GM21576 (cell line): ENCODE measurements around the gene GLCCI1.
"Not testable (repeated sequence)": the region's sequence is repeated elsewhere in the genome, so short reads cannot be mapped to it uniquely, and the experiment has no call there.

ENCODE experiments used
- ATAC-seq: cut with Tn5 transposase; IDR thresholded peaks from one replicate; pipeline ENCODE4 v1.9.1; 2021; ENCODE audit warnings: mild to moderate bottlenecking, moderate library complexity; ENCODE audit not compliant: unreplicated experiment

The GLCCI1 gene

GRCh38 chr7:8042796-8043535 is 74.4 kb downstream of the GLCCI1 start:
- no peak for ATAC-seq

GRCh38 chr7:8044761-8045430 is 76.3 kb downstream of the GLCCI1 start:
- ATAC-seq, result no peak

GRCh38 chr7:8048067-8048466 is 79.5 kb downstream of the GLCCI1 start:
- not testable (repeated sequence) for ATAC-seq

GRCh38 chr7:8051373-8051772 is 82.8 kb downstream of the GLCCI1 start:
- ATAC-seq, result no peak

- no peak for ATAC-seq
These were observed 83.4 kb downstream of the GLCCI1 start for GRCh38 chr7:8051998-8052397.

- no peak for ATAC-seq
These were observed 84.2 kb downstream of the GLCCI1 start for GRCh38 chr7:8052824-8053223.

GRCh38 chr7:8056439-8056838 is 87.8 kb downstream of the GLCCI1 start:
- ATAC-seq, result no peak

GRCh38 chr7:8057566-8057965 is 89.0 kb downstream of the GLCCI1 start:
- ATAC-seq, result no peak

GRCh38 chr7:8058322-8058721 is 89.7 kb downstream of the GLCCI1 start:
- no peak for ATAC-seq

GRCh38 chr7:8058852-8059251 is 90.3 kb downstream of the GLCCI1 start:
- no peak for ATAC-seq

- no peak for ATAC-seq
These were observed 91.6 kb downstream of the GLCCI1 start for GRCh38 chr7:8060241-8060640.

- ATAC-seq, result not testable (repeated sequence)
These were observed 94.7 kb downstream of the GLCCI1 start for GRCh38 chr7:8063300-8063699.

GRCh38 chr7:8063706-8064297 is 95.2 kb downstream of the GLCCI1 start:
- ATAC-seq, result no peak

- ATAC-seq, result no peak
These were observed 96.2 kb downstream of the GLCCI1 start for GRCh38 chr7:8064828-8065227.

- ATAC-seq, result no peak
These were observed 96.8 kb downstream of the GLCCI1 start for GRCh38 chr7:8065356-8065813.

- ATAC-seq, result no peak
These were observed 100.5 kb downstream of the GLCCI1 start for GRCh38 chr7:8068892-8069686.

- ATAC-seq, result no peak
These were observed 102.0 kb downstream of the GLCCI1 start for GRCh38 chr7:8070451-8071180.

- ATAC-seq, result no peak
These were observed 109.8 kb downstream of the GLCCI1 start for GRCh38 chr7:8078418-8078817.

GRCh38 chr7:8082762-8083161 is 114.2 kb downstream of the GLCCI1 start:
- no peak for ATAC-seq

- ATAC-seq, result no peak
These were observed 116.2 kb downstream of the GLCCI1 start for GRCh38 chr7:8084836-8085235.

GRCh38 chr7:8085420-8085819 is 116.8 kb downstream of the GLCCI1 start:
- ATAC-seq, result no peak
